Fibroblast of mammary gland (primary cell): Measurements from ENCODE around the gene NTSR2.

Experiments
- DNase-seq: peaks from one replicate; pipeline ENCODE4 v3.0.0-alpha.2; 2010; ENCODE audit warnings: low read depth
- H3K4me3 ChIP-seq: 2 replicates; pipeline ENCODE4 v1.5.1; 2011; ENCODE audit warnings: low read depth, mild to moderate bottlenecking, low read length, moderate library complexity; ENCODE audit not compliant: control insufficient read depth
- CTCF ChIP-seq: conservative IDR thresholded peaks from 2 replicates; pipeline ENCODE4 v1.5.1; 2011; ENCODE audit warnings: low read depth, low read length, inconsistent platforms; ENCODE audit not compliant: control insufficient read depth, insufficient read depth

Gene NTSR2

DNA sequence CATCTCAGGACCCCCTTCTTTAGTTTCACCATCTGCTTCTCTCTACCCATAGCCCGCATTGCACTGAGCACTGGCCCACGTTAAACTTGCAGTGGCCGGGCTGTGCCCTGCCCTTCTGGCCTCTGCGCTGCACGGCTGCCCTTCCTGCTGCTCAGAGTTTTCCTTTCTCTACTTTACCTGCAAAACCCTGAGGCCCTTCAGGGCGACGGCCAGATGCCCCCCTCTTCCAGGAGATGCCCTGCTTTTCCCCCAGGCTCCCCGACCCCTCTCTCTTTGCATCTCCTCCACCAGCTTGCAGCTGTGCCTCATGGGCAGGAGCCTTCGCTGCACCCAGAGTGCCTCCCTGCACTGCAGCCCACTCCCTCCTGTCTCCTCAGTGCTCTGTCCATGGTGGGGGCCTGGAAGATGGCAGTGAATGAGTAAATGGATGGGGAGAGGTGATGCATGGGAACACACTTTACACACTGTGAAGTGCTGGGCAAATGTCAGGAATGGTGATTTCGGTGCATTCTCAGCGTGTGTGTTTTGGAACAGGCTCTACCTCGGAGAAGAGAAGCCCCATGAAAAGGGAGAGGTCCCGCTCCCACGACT is 53.8 kb downstream of the NTSR2 start:
- no peak overlapping the region for H3K4me3 ChIP-seq
- DNase-seq, result no peak
- no peak for TF ChIP-seq CTCF

- TF ChIP-seq CTCF, result no peak
- no peak overlapping the region for H3K4me3 ChIP-seq
These were observed 54.8 kb downstream of the NTSR2 start for GRCh38 chr2:11615209-11615608.

GRCh38 chr2:11613297-11613696 is 56.7 kb downstream of the NTSR2 start:
- TF ChIP-seq CTCF, result no peak
- no peak for DNase-seq
- no peak overlapping the region for H3K4me3 ChIP-seq

More at GRCh38 chr2:11615209-11615608, 54.8 kb downstream of the NTSR2 start:
- no peak for DNase-seq

- DNase-seq, result no peak
- no peak for TF ChIP-seq CTCF
- no peak overlapping the region for H3K4me3 ChIP-seq
These were observed 57.3 kb downstream of the NTSR2 start for GRCh38 chr2:11612553-11613215.

- TF ChIP-seq CTCF, result no peak
- no peak overlapping the region for H3K4me3 ChIP-seq
These were observed 58.7 kb downstream of the NTSR2 start for GRCh38 chr2:11611251-11611650.

DNA sequence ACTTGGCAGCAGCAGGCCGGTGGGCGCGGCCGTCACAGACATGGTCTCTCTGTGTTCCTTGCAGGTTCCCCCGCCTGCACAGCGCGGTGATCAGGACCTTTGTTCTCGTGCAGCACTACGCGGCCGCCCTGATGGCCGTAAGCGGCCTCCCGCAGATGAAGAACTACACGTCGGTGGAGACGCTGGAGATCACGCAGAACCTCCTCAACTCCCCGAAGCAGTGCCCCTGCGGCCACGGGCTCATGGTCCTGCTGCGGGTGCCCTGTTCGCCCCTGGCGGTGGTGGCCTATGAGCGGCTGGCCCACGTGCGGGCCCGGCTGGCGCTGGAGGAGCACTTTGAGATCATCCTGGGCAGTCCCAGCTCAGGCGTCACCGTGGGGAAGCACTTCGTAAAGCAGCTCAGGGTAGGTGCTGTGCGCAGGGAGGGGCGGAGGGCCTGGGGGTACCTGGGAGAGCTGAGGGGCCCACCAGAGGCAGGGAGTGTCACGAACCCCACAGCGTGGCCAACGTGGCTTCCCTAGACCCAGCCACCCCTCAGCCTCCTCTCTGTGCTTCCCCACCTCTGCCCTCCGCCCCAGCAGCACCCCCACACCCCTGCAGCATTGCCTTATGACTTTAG is 59.3 kb downstream of the NTSR2 start:
- TF ChIP-seq CTCF, result no peak
- DNase-seq, result no peak
- no peak overlapping the region for H3K4me3 ChIP-seq

More at GRCh38 chr2:11611251-11611650, 58.7 kb downstream of the NTSR2 start:
- no peak for DNase-seq
